ENCODE data around the gene SRD5A2.
"Not testable (repeated sequence)": the region's sequence is repeated elsewhere in the genome, so short reads cannot be mapped to it uniquely, and the experiment has no call there.

The SRD5A2 gene

GRCh38 chr2:31531101-31531500, 49.6 kb downstream of the SRD5A2 start:
- DNase-seq: no peak

GRCh38 chr2:31529256-31529655, 51.5 kb downstream of the SRD5A2 start:
- DNase-seq: no peak

GRCh38 chr2:31528823-31529222, 51.9 kb downstream of the SRD5A2 start:
- DNase-seq: no peak

GRCh38 chr2:31526946-31527732, 53.6 kb downstream of the SRD5A2 start:
- DNase-seq: no peak

- no peak for DNase-seq
Measured at GRCh38 chr2:31525876-31526275, 54.9 kb downstream of the SRD5A2 start.

GRCh38 chr2:31524592-31524991, 56.1 kb downstream of the SRD5A2 start:
- no peak for DNase-seq

GRCh38 chr2:31523871-31524492, 56.8 kb downstream of the SRD5A2 start:
- DNase-seq: peak in 1 of 2 experiments; percentile 53

GRCh38 chr2:31522786-31523185, 58.0 kb downstream of the SRD5A2 start:
- no peak for DNase-seq

- no peak for DNase-seq
Measured at GRCh38 chr2:31517442-31518203, 63.1 kb downstream of the SRD5A2 start.

- no peak for DNase-seq
Measured at GRCh38 chr2:31515586-31515985, 65.2 kb downstream of the SRD5A2 start.

- no peak for DNase-seq
Measured at GRCh38 chr2:31513553-31513952, 67.2 kb downstream of the SRD5A2 start.

GRCh38 chr2:31511376-31511775, 69.4 kb downstream of the SRD5A2 start:
- DNase-seq: no peak

GRCh38 chr2:31505111-31505510, 75.6 kb downstream of the SRD5A2 start:
- DNase-seq: no peak

- no peak for DNase-seq
Measured at GRCh38 chr2:31504311-31504710, 76.4 kb downstream of the SRD5A2 start.

- DNase-seq: not testable (repeated sequence)
Measured at GRCh38 chr2:31496451-31496874, 84.3 kb downstream of the SRD5A2 start.

- DNase-seq: peak; percentile 26 to 33
Measured at GRCh38 chr2:31489339-31489738, 91.4 kb downstream of the SRD5A2 start.

GRCh38 chr2:31483246-31483645, 97.5 kb downstream of the SRD5A2 start:
- no peak for DNase-seq

- DNase-seq: no peak
Measured at GRCh38 chr2:31476511-31477180, 104.1 kb downstream of the SRD5A2 start.

GRCh38 chr2:31475692-31476091, 105.0 kb downstream of the SRD5A2 start:
- DNase-seq: no peak

- no peak for DNase-seq
Measured at GRCh38 chr2:31474296-31474695, 106.4 kb downstream of the SRD5A2 start.

All from SW 1271 (cell line).